NCI-H345 (cell line): ENCODE measurements around the gene TRNP1.

Source experiments
- DNase-seq: peaks from one replicate; lab custom pipeline; 2025; lab: John Stamatoyannopoulos, UW

TRNP1 gene

DNA sequence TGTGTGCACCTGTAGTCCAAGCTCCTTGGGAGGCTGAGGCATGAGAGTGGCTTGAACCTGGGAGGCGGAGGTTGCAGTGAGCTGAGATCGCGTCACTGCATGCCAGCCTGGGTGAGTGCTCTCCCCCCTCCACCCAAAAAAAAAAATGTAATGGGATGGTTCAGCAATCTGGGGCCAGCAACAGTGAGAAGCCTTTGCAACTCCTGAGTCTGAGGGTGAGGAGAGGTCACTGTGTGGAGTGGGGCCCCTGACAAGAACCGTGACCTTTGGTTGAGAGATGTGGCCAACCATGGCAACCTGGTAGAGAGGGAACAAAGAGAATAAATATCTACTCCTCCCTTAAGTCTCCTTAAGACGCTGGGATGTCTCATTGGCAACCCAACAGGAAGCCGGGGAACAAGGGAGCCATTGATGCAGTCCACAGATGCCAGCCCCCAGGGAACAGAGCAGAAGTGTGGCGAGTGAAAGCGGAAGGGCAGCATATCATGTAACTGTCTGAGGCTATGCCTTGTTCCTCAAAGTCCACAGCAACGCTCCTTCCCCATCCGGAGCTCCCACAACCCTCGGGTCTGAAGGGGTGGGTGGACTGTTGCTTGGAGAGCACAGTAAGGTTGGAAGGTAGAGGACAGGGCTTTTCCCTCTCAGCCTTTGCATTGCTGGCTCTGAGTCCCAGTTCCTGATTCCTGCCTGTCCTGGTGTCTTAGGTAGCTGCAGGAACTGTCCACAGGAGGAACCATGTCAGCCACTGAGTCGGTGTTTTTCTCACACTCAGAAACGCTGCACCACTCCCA lies 8.3 kb downstream of the TRNP1 start:
- DNase-seq = no peak

DNA sequence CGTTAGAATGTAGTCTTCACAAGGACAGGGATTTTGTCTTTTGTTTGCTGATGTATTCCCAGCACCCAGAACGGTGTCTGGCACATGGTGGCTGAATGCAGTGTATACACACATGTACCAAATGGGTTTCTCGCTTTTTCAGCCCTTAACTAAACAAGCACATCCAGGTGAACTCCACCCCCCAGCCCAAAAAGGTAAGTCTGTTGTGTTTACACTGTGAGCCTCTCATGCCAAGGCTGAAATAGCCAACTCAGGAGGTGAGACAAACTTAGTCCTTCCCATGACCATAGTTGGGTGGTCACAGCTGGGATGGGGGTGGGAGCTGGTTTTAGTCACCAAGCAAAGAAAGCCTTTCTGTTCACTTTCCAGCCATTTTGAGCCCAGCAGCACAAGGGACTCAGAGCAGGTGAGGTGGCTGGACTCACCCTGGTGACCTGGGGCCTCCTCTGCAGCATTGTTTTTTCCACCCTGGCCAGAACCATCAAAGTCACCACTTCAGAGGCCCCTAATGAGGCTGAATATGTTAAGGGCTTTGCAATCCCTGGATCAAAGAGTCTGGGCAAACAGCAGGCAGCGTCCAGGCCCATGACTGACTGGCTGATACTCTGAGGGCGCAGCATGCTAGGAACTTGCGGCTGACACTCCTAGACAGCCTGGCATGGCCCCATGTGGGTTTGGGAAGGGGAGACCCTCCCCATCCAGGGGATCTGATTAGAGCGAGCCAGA lies 10.4 kb downstream of the TRNP1 start:
- DNase-seq = no peak

DNA sequence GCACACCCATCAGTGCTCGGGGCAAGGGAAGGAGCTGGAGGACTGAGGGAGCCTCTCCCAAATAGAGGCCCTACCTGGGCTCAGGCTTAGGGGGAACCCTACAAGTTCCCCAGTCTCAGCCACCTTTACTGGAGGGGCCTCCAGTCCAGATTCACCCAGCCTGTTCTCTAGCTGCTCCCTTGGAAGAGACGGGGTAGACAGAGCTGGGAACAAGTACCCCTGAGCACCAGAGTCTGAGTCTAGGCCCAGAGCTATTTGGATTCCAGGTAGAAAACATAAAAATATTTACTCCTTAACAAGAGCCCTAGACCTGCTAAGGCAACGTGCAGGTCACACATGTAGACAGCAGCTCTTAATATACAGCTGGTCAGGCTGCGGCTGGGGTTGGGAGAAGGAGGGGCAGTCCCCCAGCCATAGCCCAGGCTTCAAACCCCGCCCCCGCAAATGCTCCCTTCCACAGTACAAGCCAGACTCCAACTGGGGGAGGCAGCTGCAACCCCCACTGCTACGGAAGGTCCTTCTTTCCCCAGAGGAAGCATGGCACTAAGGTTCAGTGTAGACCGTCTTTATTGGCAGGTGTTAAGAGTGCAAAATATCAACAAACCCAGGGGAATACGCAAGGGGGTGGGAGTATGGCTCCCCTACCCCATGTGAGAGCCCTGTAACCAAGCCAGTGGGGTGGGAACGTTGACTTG lies 11.1 kb downstream of the TRNP1 start:
- no peak for DNase-seq

DNA sequence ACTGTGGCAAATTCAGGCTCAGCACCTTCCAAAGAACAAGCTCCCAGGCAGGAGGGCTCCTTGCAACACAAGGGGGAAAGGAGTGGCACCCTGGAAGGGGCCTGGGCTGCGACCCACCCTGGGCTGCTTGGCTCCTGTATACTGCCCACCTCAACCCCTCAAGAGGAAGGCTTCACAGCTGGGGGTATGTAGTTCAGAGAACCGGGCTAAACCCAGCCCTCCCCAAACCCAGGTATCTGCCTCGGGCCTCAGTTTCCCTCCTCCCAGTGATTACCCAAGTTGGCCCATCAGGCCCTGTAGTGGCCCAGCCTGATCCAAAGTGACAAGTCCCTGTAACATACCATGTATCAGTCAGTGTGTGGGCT lies 11.7 kb downstream of the TRNP1 start:
- no peak for DNase-seq

DNA sequence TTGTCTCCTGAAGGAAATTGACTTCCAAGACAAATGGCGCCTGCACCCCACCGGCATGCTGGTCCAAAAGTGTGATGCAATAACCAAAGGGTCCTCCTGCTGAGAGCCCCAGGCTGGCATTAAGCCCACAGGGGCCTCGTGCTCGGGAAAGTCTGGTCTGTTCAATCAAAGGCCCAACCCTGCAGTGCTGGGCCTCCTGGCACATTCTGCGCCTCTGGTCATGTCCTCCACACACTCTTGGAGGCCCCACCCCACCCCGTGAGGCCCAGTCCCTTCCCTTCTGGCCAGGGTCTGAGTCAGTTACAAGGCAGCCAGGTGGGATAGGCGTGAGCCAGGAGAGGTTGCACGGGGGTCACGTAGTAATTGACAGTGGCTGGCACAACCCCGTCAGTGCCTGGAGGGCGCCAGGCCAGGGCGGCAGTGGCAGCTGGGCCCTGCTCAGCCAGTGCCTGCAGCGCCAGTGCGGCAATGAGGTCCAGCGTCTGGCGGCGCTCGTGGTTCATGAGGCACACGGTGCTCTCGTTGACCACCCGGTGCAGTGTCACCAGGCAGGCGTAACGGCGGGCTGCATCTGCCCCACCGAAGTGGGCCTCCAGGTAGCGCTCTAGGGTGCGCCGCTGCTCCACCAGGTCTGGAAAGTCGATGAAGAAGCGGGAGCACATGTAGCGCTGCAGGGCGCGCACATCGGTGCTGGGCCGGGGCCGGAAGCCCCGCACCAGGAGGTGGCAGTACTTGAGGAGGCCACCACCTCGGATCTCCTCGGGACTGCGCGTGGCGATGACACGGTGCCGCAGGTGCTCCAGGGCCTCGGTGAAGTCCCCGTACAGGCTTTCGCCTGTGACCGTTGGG lies 12.4 kb downstream of the TRNP1 start:
- no peak for DNase-seq

DNA sequence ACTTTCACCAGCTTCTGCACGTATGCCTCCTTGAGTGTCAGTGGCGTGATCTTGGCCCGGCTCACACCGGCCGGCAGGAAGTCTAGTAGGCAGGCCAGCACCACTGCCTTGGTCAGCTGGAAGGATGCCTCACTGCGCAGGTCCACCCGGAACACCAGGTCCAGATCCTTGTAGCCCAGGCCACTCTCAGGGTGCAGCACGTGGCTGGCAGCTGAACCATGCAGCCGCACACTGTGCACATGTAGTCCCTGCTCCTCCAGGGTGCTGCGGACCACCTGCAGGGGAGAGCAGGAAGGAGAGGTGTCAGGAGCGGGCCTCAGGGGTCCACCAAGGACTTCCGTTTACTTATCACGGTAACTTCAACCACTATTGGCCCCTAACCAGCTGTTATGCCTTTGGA lies 13.2 kb downstream of the TRNP1 start:
- DNase-seq = no peak

DNA sequence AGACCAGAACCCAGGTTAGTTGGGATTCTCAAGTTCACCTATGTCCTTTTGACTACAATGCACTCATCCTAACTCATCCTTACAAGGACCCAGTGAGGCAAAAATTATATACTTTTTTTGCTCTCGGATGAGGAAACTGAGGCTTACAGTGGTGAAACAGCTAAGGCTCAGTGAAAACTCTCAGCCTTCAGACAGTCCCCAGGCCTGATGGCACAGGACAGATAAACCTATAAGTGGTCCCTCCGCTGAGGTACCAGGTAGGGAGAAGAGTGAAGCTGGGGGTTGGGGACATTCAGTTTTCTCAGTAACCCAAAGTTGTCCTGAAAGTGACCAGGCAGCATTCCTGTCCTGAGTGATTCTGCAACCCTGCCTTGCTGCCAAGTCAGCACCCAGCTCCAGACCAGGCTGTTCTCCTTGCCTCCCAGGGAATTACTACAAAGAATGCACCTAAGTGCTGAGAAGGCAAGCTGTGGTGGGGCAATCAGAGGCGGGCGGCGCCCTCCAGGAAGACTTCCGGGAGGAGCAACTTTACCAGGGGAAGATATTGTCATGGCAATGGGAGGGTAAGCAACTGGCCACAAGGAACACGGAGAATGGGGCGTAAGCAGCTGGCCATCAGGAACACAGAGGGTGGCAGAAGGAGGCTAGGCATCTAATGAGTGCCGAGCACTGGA lies 14.6 kb downstream of the TRNP1 start:
- no peak for DNase-seq

DNA sequence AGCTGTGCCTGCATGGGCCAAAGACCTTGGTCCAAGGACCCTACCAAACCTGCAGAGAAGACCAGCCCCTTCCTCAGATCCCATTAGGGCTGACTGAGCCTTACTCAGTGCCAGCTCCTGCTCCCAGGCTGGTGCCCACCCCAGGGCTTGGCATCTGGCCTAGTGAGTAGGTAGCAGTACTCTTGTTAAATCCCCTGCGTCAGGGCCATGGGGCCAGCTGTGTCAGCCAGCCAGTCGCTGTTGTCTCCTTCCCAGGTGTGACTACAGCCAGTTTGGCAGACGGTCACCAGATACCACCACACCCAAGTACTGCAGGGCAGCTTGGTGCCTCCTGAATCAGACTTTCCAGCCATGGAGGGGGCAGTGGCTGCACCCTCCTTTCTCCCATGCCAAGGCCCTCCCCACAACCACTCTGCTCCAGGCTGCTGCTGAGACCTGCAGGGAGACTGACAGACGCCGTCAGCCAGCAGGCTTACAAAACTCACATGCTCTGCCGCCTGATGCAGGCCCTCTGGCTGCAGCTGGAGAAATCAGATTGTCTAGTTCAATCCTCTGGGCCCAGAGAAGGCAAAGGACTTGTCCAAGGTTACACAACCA lies 16.2 kb downstream of the TRNP1 start:
- DNase-seq = no peak

DNA sequence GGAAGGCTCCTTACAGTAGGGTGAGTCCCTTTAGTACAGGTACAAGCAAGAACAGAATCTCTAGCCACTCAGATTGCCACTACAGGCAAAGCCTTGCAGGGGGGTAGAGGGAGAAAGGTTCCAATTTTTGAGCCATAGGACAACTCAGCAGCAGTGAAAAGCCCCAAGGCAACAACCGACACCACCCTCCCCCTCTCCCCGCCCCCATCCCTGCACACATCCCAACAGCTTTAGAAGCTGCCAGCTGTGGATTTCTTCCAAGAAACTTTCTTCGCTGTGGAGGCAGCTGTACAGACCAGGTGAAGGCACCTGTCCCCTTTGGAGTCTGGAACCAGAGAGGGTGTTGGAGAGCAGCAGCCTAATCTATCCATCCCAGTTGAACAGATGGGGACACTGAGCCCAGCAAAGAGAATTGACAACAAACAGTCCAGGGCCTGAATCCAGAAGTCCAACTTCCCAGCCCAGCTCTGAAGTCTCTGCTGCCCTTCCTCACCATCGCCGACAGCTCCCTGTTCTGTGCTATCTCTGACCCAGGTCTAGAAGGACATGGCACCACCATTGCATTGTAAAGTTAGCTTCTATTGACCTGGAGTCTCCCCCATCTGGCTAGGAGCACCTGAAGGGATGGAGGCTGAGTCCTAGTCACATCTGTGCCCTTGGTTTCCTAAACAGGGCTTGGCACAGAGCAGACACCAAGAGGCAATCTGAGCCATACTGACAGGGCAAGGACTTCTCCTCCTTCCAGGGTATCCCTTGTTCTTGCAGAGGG lies 16.9 kb downstream of the TRNP1 start:
- DNase-seq = no peak

DNA sequence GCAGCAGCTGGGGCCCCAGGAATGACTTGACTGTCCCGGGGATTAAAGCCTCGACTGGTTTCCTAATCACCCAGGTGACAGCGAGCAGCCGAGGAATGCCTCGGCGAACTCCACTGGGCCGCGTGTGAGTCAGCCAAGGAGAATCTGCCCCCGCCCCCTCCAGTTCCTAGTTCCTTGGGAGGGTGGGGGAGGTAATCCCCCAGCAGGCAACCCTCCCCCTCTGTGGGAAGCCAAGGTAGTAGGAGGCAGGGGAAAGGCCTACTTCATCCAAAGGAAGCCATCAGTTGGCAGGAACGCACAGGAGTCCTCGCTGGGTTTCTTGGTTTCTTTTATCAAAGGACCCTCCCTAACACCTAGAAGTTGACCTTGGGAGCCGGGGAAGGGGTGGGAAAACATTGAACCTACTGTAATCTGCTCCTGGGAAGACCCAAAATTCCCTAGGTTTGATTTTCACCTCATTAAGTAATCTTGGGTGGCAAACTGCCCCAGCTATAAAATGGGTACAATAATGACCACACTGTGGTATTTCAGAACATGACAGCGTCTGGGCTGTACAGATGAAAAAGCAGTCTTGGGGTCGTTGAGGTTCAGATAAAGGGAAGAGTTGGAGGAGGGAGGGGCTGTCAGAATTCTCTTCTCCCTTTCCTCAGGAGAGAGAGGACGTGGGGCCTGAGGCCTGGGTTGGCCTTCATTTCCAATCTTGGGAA lies 17.7 kb downstream of the TRNP1 start:
- no peak for DNase-seq

DNA sequence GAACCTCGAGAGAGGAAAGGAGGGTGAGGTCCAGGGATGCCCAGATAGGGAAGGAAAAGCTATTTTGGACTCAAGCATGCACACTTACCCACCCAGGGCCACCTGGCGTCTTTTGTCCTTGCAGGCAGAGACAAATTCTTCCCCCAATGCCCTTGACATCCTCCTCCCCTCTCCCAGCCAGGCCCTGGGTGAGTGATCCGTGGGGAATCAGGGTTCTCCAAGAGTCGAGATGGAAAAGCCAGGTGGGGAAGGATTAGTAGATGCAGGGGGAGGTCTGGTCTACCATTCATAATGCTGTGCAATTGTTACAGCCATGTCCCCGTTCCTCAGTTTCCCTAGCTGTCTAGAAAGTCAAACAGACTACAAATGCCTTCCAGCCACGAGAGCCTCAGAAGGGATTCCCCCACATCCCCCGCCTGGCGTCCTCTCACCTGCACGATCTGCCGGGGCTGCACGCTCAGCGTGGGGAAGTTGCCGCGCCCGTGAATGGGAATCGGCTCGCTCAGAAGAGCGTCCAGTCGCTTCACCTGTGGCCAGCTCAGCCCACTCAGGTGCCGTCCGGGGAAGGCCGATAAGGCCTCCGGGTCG lies 18.6 kb downstream of the TRNP1 start:
- no peak for DNase-seq

DNA sequence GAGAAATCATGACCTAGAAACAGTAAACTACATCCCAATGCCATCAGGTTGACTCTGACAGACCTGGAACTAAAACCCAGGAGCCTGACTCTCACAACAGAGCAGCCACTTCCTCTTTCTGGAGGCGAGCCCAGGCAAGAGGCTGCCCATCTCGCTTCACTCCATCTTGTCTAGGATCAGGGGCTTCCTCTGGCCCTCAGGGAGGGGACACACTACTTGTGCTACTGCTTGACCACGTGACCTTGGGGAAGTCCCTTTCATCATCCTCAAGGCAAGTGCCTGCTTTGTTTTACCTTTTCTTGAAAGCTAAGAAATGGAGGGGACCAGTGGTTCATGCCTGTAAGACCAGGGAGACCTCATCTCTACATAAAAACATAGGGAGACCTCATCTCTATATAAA lies 21.8 kb downstream of the TRNP1 start:
- no peak for DNase-seq

DNA sequence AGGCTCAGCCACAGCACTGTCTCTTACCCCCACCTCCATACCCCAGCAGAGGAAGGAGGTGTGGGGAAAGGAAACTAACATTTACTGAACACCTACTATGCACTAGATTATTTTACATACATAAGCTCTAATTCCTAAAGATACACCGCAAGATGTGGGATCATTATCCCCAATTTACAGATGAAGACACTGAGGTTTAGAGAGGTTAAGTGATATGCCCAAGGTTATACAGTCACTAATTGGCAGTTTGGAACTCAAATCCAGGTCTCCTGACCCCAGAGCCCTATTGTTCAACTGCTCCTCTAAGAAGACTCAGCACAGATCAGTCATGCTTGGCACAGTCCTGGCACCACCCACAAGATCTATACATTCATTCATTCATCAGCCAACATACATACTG lies 22.9 kb downstream of the TRNP1 start:
- no peak for DNase-seq

DNA sequence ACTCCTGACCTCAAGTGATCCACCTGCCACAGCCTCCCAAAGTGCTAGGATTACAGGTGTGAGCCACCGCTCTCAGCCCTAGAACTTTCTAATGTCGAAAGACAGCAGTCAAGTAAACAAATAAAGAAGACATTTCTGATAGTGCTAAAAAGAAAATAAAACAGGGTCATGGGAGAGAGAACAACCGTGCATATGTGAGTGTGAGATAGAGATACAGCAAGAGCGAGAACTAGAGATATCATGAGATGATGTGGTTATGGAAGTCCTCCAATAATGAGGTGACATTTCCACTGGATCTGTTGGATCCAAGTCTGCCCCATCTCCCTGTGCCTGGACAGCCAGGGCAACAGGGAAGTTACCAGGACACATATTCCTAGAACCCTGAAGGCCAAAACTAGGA lies 23.7 kb downstream of the TRNP1 start:
- no peak for DNase-seq

DNA sequence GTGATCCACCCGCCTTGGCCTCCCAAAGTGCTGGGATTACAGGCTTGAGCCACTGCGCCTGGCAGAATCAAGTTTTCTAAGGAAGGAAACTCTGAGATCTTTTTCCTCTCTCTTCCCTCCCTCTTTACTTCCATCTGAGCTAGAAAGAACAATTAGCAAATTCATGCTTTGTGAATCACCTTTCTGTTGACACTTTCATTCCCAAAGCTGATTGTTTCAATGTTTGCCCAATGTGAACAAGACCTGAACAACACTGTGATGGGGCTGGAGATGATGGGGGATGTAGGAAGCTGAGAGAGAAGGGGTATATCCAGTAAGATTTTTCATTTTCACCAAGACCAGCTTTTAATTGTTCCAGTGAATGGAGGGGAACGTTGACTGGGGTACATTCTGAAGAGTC lies 24.8 kb downstream of the TRNP1 start:
- DNase-seq = no peak

DNA sequence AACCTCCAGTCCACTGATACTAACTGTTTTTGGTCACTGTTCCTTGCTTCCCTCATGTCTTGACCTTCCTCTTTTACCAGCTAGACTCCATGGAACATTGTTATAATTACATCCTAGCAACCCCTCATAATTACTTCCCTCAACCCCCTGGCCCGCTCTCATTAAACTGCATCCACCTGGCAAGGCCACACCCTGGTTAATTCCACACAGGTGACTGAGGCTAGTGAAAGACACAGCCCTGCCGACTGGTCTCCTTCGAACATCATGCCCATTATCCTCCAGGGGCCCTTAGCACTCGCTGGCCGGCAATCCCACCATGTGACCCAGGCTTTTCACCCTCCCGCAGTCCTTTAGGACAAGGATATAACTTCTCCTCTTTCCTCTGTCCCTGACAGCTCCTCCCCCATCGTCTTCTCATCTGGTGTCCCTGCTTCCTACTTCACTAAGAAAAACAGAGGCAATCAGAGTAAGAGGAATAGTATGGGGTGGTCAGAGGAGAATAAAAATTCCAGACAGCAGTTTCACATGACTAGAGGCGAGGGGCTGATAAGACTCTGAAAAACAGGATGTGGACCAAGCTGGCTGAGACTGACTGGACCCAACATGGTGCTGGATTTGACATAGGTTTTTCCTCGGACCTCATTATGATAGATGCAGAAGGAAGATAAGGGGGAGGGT lies 28.0 kb downstream of the TRNP1 start:
- no peak for DNase-seq

DNA sequence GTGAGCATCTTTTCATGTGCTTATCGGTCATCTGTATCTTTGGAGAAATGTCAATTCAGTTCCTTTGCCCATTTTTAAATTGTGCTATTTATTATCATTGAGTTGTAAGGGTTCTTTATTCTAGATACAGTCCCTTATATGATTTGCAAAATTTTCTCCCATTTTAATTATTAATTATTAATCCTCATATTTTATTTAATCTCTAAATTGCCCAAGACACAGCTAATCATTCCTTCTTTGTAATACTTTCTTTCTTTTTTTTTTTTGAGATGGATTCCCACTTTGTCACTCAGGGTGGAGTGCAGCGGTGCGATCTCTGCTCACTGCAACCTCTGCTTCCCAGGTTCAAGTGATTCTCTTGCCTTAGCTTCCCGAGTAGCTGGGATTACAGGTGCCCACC lies 32.2 kb downstream of the TRNP1 start:
- no peak for DNase-seq

DNA sequence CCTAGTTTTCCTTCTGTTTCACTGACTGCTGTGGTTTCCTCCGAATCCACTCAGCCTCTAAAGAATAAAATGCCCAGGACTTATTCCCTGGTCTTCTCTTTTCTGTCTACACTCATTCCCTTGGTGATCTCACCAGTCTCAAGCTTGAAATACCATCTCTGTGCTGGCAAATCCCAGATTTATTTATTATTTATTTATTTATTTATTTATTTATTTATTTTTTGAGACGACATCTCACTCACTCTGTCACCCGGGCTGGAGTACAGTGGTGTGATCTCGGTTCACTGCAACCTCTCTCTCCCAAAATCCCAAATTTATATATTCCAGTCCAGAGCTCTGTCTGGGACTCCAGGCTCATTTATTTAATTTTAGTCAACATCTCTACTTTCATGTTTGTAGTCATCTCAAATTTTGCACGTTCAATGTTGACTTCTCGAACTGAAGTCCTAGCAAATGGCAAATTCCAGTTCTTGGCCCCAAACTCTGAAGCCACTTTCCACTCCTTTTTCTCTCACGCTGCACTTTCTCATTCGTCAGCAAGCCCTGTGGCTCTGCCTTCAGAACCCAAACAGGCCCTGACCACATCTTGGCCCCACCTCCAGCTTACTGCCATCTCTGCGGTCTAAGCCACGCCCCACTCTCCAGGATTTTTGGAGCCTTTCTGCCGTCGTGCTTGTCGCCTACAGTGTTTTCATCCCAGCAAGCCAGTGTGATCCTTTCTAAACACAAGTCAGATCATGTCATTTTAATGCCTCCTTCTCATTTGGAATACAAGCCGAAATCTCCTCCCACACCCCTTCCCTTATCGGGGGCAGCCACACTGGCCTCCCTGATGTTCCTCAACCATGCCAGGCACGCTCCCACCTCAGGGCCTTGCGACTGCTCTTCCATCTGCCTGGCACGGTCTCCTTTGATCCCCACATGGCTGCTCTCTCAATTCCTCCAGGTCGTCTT lies 33.4 kb downstream of the TRNP1 start:
- DNase-seq = peak; percentile 66
